OCI-LY7 (cell line): ENCODE data around the gene OPCML. TPM values are rescaled to one million over a fixed set of nuclear protein-coding genes. Genes with fewer than 3 reads are reported as not detected.

Experiments
- BruUV-seq: library from RNA; stranded (reverse); fragments of 400-500 nt; replicated peaks from 2 replicates; lab custom pipeline; 2021; lab: Mats Ljungman, UMichigan
- CTCF ChIA-PET: fragments of 300-600 bp; sonication (Branson Sonifier 250); formaldehyde crosslinking; loops from one replicate; lab custom pipeline; 2022; ENCODE audit warnings: antibody characterized with exemption; ENCODE audit not compliant: unreplicated experiment; lab: Charles Lee
- POLR2A ChIA-PET: fragments of 300-600 bp; sonication (Branson Sonifier 250); formaldehyde crosslinking; loops from one replicate; lab custom pipeline; 2022; ENCODE audit warnings: antibody characterized with exemption; lab: Charles Lee
- DNase-seq: peaks from one replicate; pipeline ENCODE4 v3.0.0-alpha.2; 2015; ENCODE audit warnings: low spot score
- H2AFZ ChIP-seq: fragments of 200-600 bp; sonication (generic), shearing (Covaris generic); 2 replicates; pipeline ENCODE4 v1.6.1; 2014; ENCODE audit warnings: mild to moderate bottlenecking, antibody characterized with exemption, low read length, moderate library complexity
- H3K27ac ChIP-seq: fragments of 200-600 bp; sonication (generic); 2 replicates; pipeline ENCODE4 v1.5.1; 2014; ENCODE audit warnings: mixed run types, low read depth, mild to moderate bottlenecking, moderate library complexity, low read length, inconsistent platforms; ENCODE audit not compliant: poor library complexity, severe bottlenecking
- H3K36me3 ChIP-seq: fragments of 200-600 bp; sonication (generic); 2 replicates; pipeline ENCODE4 v1.6.1; 2014; ENCODE audit warnings: mild to moderate bottlenecking, antibody characterized with exemption, low read length, moderate library complexity, mixed read lengths; ENCODE audit not compliant: insufficient read depth
- H3K4me1 ChIP-seq: fragments of 200-600 bp; sonication (generic); 2 replicates; pipeline ENCODE4 v1.5.1; 2014; ENCODE audit warnings: mild to moderate bottlenecking, low read length; ENCODE audit not compliant: insufficient read depth, poor library complexity, severe bottlenecking
- H3K4me2 ChIP-seq: fragments of 200-600 bp; sonication (generic); 2 replicates; pipeline ENCODE4 v1.6.1; 2014; ENCODE audit warnings: mild to moderate bottlenecking, low read length
- H3K4me3 ChIP-seq: fragments of 200-600 bp; sonication (generic); 2 replicates; pipeline ENCODE4 v1.5.1; 2014; ENCODE audit warnings: mild to moderate bottlenecking, low read depth, low read length; ENCODE audit not compliant: poor library complexity, severe bottlenecking
- H3K79me2 ChIP-seq: fragments of 200-600 bp; sonication (generic); 2 replicates; pipeline ENCODE4 v1.6.1; 2016; ENCODE audit warnings: low read depth, mild to moderate bottlenecking, low read length, moderate library complexity, mixed read lengths; ENCODE audit not compliant: insufficient read depth
- H3K9me2 ChIP-seq: fragments of 200-600 bp; sonication (generic); 2 replicates; pipeline ENCODE4 v1.6.1; 2016; ENCODE audit warnings: mild to moderate bottlenecking, low read length, mixed read lengths; ENCODE audit not compliant: insufficient read depth
- H3K9me3 ChIP-seq: fragments of 200-600 bp; sonication (generic); 2 replicates; pipeline ENCODE4 v1.6.1; 2014; ENCODE audit warnings: mild to moderate bottlenecking, mixed run types, low read length, mixed read lengths
- H4K20me1 ChIP-seq: fragments of 200-600 bp; sonication (generic); 2 replicates; pipeline ENCODE4 v1.6.1; 2014; ENCODE audit warnings: mild to moderate bottlenecking, antibody characterized with exemption, low read length, moderate library complexity, mixed read lengths; ENCODE audit not compliant: insufficient read depth
- CTCF ChIP-seq: fragments of 200-600 bp; sonication (generic); conservative IDR thresholded peaks from 2 replicates; pipeline ENCODE4 v1.5.1; 2014; ENCODE audit warnings: mild to moderate bottlenecking, antibody characterized with exemption, low read length, moderate library complexity, mixed read lengths
- EZH2phosphoT487 ChIP-seq: fragments of 200-600 bp; sonication (generic); IDR thresholded peaks from 2 replicates; pipeline ENCODE4 v1.6.1; 2018; ENCODE audit warnings: low read depth, borderline replicate concordance, mild to moderate bottlenecking, mixed run types, antibody characterized with exemption, low read length, moderate library complexity, mixed read lengths
- intact Hi-C: fragments of 100-400 bp; cut with micrococcal nuclease; formaldehyde crosslinking; loops from one replicate; pipeline ENCODE4 v1.10.0; 2022; ENCODE audit not compliant: unreplicated experiment
- total RNA-seq, 2 experiments: library from RNA; depleted of rRNA in 1 of 2; stranded (reverse); fragments of >200 nt in 1 of 2; shearing (Covaris generic) in 1 of 2; gene quantifications; 2 replicates each; pipeline ENCODE4 v1.2.3, GENCODE V29; 2014 to 2022

OPCML gene
- total RNA-seq, 2 experiments from 2014 or later = not detected

DNA sequence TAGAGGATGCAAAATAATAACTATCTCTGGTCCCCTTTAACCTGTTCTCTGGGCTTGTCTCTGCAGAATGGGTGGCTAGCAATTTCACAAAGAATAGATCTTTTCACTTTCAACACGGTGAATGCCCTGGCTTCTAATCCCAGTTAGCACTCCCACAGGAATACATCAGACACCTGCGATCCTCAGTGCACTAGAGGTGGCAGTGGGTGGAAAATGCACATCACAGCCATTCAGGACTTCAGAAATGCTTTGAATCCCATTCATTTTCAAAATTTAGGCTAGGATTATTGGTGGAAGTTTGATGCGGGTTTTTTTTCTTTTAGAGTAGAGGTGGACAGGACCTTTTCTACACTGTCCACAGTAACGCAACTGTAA, 55.1 kb downstream of the OPCML start:
- H3K36me3 ChIP-seq = no peaks in the 10 kb centered on the region
- no peak overlapping the region for H3K27ac ChIP-seq
- H3K4me1 ChIP-seq = no peaks in the 10 kb centered on the region
- CTCF ChIA-PET = no interaction called here
- POLR2A ChIA-PET = no interaction called here
- no peak for DNase-seq
- H3K9me3 ChIP-seq = no peaks in the 10 kb centered on the region
- H3K9me2 ChIP-seq = no peaks in the 10 kb centered on the region
- no peak overlapping the region for H3K4me3 ChIP-seq
- TF ChIP-seq EZH2phosphoT487 = no peak
- no peak for TF ChIP-seq CTCF
- no peaks in the 10 kb centered on the region for H4K20me1 ChIP-seq
- no TSS peak for BruUV-seq
- H2AFZ ChIP-seq = no peak overlapping the region
- intact Hi-C loops = no loop called here
- H3K79me2 ChIP-seq = no peaks in the 10 kb centered on the region
- H3K4me2 ChIP-seq = no peak overlapping the region

GRCh38 chr11:133476570-133477250, 55.6 kb downstream of the OPCML start:
- ChIA-PET POLR2A (no interaction called here), CTCF (no interaction called here)
- no peaks in the 10 kb centered on the region for H3K4me1 ChIP-seq
- H3K27ac ChIP-seq = no peak overlapping the region
- no peaks in the 10 kb centered on the region for H4K20me1 ChIP-seq
- TF ChIP-seq EZH2phosphoT487 (no peak), CTCF (no peak)
- no peaks in the 10 kb centered on the region for H3K9me3 ChIP-seq
- H3K4me3 ChIP-seq = no peak overlapping the region
- H3K4me2 ChIP-seq = no peak overlapping the region
- no peaks in the 10 kb centered on the region for H3K9me2 ChIP-seq
- intact Hi-C loops = no loop called here
- H3K36me3 ChIP-seq = no peaks in the 10 kb centered on the region
- no peaks in the 10 kb centered on the region for H3K79me2 ChIP-seq
- DNase-seq = no peak
- BruUV-seq = no TSS peak
- no peak overlapping the region for H2AFZ ChIP-seq

DNA sequence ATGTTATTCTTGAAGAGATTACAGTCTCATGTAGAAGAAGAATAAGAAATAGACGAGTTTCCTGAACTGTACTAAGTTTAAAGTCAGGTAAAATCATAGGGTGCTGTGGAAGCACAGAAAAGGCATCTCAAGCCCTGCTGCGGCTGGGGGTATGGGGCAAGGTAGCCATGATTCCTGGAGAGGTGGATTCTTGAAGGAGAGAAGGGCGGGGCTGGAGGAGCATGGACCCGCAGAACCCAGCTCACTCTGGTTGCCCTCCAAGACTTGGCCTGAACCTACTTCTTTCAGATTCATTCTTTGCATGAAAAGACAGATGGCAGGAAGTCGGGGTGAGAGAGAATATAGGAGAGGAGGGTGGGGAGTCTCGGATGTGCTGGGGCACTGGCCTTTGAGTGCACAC, 57.8 kb downstream of the OPCML start:
- CTCF ChIA-PET = no interaction called here
- H3K27ac ChIP-seq = no peak overlapping the region
- no peaks in the 10 kb centered on the region for H3K4me1 ChIP-seq
- no peaks in the 10 kb centered on the region for H3K9me3 ChIP-seq
- no peak overlapping the region for H2AFZ ChIP-seq
- no peak for DNase-seq
- H4K20me1 ChIP-seq = no peaks in the 10 kb centered on the region
- no peak overlapping the region for H3K4me2 ChIP-seq
- no TSS peak for BruUV-seq
- intact Hi-C loops = no loop called here
- H3K4me3 ChIP-seq = no peak overlapping the region
- no peaks in the 10 kb centered on the region for H3K79me2 ChIP-seq
- no peaks in the 10 kb centered on the region for H3K9me2 ChIP-seq
- no peaks in the 10 kb centered on the region for H3K36me3 ChIP-seq
- TF ChIP-seq EZH2phosphoT487 (no peak), CTCF (no peak)
- POLR2A ChIA-PET = no interaction called here
